Neuronal stem cell (in vitro differentiated cells): ENCODE results near the gene TEDC1.

Experiments used
- DNase-seq: peaks from one replicate; pipeline ENCODE4 v3.0.0-alpha.2; 2013; ENCODE audit warnings: low spot score
- H2AFZ ChIP-seq: one replicate; pipeline ENCODE4 v1.6.1; 2013; ENCODE audit warnings: mild to moderate bottlenecking, low read length, inconsistent platforms
- H2AK5ac ChIP-seq: 2 replicates; pipeline ENCODE4 v1.6.1; 2013; ENCODE audit warnings: low read depth, mild to moderate bottlenecking, inconsistent platforms, low read length, moderate library complexity, mixed read lengths
- H2BK120ac ChIP-seq: 2 replicates; pipeline ENCODE4 v1.6.1; 2013; ENCODE audit warnings: low read depth, mild to moderate bottlenecking, inconsistent platforms, low read length, moderate library complexity, mixed read lengths
- H2BK12ac ChIP-seq: one replicate; pipeline ENCODE4 v1.6.1; 2013; ENCODE audit warnings: low read length, inconsistent platforms
- H2BK15ac ChIP-seq: 2 replicates; pipeline ENCODE4 v1.6.1; 2013; ENCODE audit warnings: mild to moderate bottlenecking, low read length, inconsistent platforms, mixed read lengths
- H2BK5ac ChIP-seq: one replicate; pipeline ENCODE4 v1.6.1; 2013; ENCODE audit warnings: inconsistent platforms, mild to moderate bottlenecking, low read length, moderate library complexity
- H3K14ac ChIP-seq: one replicate; pipeline ENCODE4 v1.6.1; 2013; ENCODE audit warnings: low read length, inconsistent platforms
- H3K18ac ChIP-seq: 2 replicates; pipeline ENCODE4 v1.6.1; 2013; ENCODE audit warnings: low read length, inconsistent platforms
- H3K23ac ChIP-seq: 2 replicates; pipeline ENCODE4 v1.6.1; 2013; ENCODE audit warnings: low read depth, mild to moderate bottlenecking, mixed read lengths, low read length, inconsistent platforms; ENCODE audit not compliant: poor library complexity
- H3K27ac ChIP-seq: replicated peaks from 3 replicates; pipeline ENCODE4 v1.5.1; 2013; ENCODE audit warnings: low read length, inconsistent platforms
- H3K27me3 ChIP-seq, 3 experiments: 2 replicates each; pipeline ENCODE4 v1.6.1; 2013; ENCODE audit warnings: low read length in 3 of 3, mild to moderate bottlenecking in 2 of 3, inconsistent platforms in 1 of 3, low read depth in 1 of 3, mixed read lengths in 1 of 3, moderate library complexity in 1 of 3; ENCODE audit not compliant: control insufficient read depth in 3 of 3, insufficient read depth in 3 of 3
- H3K36me3 ChIP-seq, 2 donors: replicated peaks in 1 of 2; 2 replicates each; pipeline ENCODE4 v1.6.1; 2013; ENCODE audit warnings: low read length in 2 of 2; ENCODE audit not compliant: control insufficient read depth in 2 of 2, insufficient read depth in 2 of 2
- H3K4ac ChIP-seq: 2 replicates; pipeline ENCODE4 v1.6.1; 2013; ENCODE audit warnings: inconsistent platforms, mild to moderate bottlenecking, low read length, moderate library complexity
- H3K4me1 ChIP-seq, 2 donors: 1 replicate in 1 of 2; 2 replicates in 1 of 2; pipeline ENCODE4 v1.6.1; 2013; ENCODE audit warnings: low read length in 2 of 2, low read depth in 1 of 2; ENCODE audit not compliant: control insufficient read depth in 2 of 2, insufficient read depth in 1 of 2
- H3K4me2 ChIP-seq: one replicate; pipeline ENCODE4 v1.6.1; 2013; ENCODE audit warnings: mild to moderate bottlenecking, low read length, inconsistent platforms; ENCODE audit not compliant: insufficient read depth, poor library complexity, severe bottlenecking
- H3K4me3 ChIP-seq, 2 donors: 2 replicates each; pipeline ENCODE4 v1.5.1; 2013; ENCODE audit warnings: low read length in 2 of 2, mild to moderate bottlenecking in 2 of 2, inconsistent platforms in 1 of 2, moderate library complexity in 1 of 2
- H3K79me1 ChIP-seq: one replicate; pipeline ENCODE4 v1.6.1; 2013; ENCODE audit warnings: low read depth, mild to moderate bottlenecking, inconsistent platforms, low read length, moderate library complexity
- H3K9ac ChIP-seq: one replicate; pipeline ENCODE4 v1.6.1; 2013; ENCODE audit warnings: mild to moderate bottlenecking, low read depth, low read length, inconsistent platforms; ENCODE audit not compliant: poor library complexity
- H3K9me3 ChIP-seq, 2 donors: replicated peaks in 1 of 2; 2 replicates each; pipeline versions ENCODE3 to v1.6.1; 2013; ENCODE audit warnings: low read length in 2 of 2, mild to moderate bottlenecking in 2 of 2, inconsistent platforms in 1 of 2, low read depth in 1 of 2, mixed read lengths in 1 of 2, moderate library complexity in 1 of 2; ENCODE audit not compliant: control insufficient read depth in 2 of 2, insufficient read depth in 1 of 2
- H4K8ac ChIP-seq: one replicate; pipeline ENCODE4 v1.6.1; 2013; ENCODE audit warnings: low read depth, mild to moderate bottlenecking, inconsistent platforms, low read length, moderate library complexity
- H4K91ac ChIP-seq: one replicate; pipeline ENCODE4 v1.6.1; 2013; ENCODE audit warnings: low read length, low read depth, mild to moderate bottlenecking, inconsistent platforms; ENCODE audit not compliant: poor library complexity
- WGBS, 2 donors: extraction: QIAGEN DNeasy Blood & Tissue Kit; methylation state at CpG; one replicate each; pipeline ENCODE4 v1.1.7; 2013; ENCODE audit warnings: missing lambda C conversion rate in 2 of 2, mixed read lengths in 1 of 2; ENCODE audit not compliant: insufficient read length in 2 of 2, insufficient replicate concordance in 1 of 2; ENCODE audit errors: extremely low coverage in 2 of 2; 5-methylcytosine and 5-hydroxymethylcytosine counted together

Gene TEDC1

DNA sequence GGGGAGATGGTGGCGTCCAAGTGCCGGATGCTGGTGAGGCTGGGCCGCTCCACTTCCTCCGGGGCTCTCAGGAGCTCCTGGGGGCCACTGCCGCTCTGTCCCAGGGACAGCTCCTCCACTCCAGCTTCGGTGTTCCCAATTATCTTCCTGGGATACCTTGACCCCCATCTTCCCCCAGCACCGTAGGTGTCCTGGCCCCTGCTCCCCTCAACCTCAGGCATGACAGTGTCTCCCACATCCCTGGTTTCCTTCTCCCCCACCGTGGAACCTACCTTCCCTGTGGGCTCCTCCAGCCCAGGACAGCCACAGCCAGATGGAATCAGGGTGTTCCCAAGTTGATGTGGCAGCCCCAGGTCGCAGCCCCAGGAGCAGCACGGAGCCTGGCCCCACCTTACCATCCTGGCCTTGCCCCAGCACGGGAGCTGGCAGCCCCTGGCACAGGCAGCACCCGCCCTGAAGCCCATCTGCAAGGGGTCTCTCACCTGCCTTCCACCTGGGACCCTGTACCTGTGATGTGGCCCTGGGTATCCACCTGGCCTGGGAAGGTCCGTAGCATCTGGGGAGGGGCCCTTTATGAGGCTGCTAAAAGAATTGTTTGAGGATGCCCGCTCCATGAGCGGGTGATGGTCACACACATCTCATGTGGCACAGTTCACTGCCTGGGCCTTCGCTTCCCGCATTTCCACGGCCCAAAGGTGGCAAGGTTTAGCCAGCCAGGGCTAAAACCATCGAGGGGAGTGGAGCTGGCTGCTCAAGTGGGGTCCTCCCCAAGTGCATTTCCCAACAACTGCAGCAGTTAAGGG, 39.4 kb downstream of the TEDC1 start:
- Histone ChIP-seq H3K9ac (no peak overlapping the region), H3K4me1 (peaks cover 0 to 9% of the 10 kb centered on the region in 2 donors), H4K91ac (no peak overlapping the region), H3K79me1 (peaks cover 4% of the 10 kb centered on the region), H3K18ac (peak overlapping the region; percentile 38), H3K27me3 (peaks cover 0 to 23% (median 16%) of the 10 kb centered on the region in 3 experiments), H3K36me3 (no peaks in the 10 kb centered on the region), H2BK120ac (no peak overlapping the region), H2AK5ac (no peak overlapping the region), H2BK5ac (peak overlapping the region; percentile 53), H3K23ac (peak overlapping the region; percentile 65), H3K4me2 (no peak overlapping the region), H3K14ac (peak overlapping the region; percentile 56), H3K27ac (no peak overlapping the region), H3K4me3 (no peak overlapping the region), H2AFZ (no peak overlapping the region), H2BK15ac (no peak overlapping the region), H2BK12ac (no peak overlapping the region), H3K4ac (no peak overlapping the region), H4K8ac (no peak overlapping the region), H3K9me3 (peaks cover 0 to 25% of the 10 kb centered on the region in 2 donors)
- no CpG with 5 or more reads among the region's 19 CpGs for WGBS, 2 donors
- no peak for DNase-seq

DNA sequence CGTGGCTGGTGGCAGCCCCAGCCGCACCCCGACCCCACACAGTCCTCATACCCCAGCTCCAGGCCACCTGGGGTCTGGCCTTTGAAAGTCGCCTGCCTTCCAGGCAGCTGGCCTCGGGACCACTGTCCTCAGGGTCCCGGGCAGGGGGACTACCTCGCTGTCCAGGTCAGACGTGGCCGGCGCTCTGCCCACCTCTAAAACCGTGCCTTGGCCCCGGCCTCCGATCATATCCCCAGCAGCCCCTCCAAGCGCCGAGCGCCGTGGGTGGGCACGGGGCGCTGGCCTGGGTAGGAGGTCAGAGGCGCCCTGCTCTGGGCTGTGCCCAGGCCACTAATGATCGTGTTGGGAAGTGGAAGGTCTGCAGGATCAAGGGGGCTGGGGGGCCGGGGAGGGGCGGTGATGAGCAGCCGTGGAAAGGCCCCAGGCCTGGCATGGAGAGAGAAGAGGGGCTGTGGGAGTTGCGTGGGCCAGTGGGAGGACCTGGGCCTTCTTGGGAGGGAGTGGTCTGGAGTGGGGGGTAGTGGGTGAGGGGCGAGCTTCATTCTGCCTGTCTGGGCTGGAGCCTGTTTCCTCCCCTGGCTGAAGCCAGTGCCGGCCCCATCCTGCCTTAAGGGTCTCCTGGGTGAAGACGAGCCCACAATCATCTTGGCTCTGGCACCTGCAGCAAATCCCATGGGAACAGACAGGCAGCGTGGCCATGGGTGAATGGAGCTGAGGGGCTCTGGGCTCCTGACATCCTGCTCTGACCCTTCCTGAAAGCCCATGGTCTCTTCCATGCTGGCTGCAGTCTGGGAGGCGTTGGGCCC, 40.2 kb downstream of the TEDC1 start:
- H3K23ac ChIP-seq: no peak overlapping the region

DNA sequence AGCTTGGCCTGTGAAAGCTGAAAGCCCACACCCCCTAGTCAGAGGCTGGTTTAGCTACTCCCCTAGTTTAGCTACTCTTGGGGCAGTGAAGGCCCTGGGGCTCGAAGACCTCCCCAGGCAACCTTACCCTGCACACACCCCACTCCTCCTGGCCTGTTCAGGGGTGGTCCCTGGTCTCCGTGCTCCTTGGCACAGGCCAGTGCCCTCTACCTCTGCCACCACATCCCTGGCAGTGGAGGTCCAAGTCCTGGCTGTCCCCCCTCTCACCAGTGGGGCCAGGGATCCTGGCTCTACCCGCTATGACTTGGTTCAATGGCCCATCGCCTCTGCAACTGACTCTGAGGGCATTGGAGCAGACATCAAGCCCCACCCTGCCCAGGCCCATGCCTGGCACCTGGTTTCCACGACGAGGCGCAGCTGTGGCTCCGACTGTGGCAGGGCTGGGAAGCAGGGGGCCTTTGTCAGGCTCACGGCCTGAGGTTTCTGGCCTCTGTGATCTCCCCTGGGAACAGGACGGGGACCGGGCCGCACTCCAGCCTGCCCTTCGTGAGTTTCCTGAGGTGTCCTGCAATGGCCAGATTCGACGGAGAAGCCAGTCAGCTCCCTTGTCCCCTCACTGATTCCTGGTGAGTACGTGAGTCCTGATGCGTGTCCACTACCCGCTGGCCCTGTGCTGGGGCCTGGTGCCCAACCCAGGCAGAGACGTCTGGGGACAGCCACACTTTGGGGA, 41.0 kb downstream of the TEDC1 start:
- no peak overlapping the region for H2AFZ ChIP-seq
- H3K79me1 ChIP-seq: peaks cover 4% of the 10 kb centered on the region
- H3K18ac ChIP-seq: peak overlapping the region; percentile 7
- DNase-seq: no peak
- no peak overlapping the region for H2BK120ac ChIP-seq
- no peak overlapping the region for H2BK5ac ChIP-seq
- no CpG with 5 or more reads among the region's 19 CpGs for WGBS, 2 donors
- no peak overlapping the region for H3K23ac ChIP-seq
- no peak overlapping the region for H2BK15ac ChIP-seq
- H3K27me3 ChIP-seq: peaks cover 0 to 31% (median 11%) of the 10 kb centered on the region in 3 experiments
- peaks cover 0 to 31% of the 10 kb centered on the region in 2 donors for H3K9me3 ChIP-seq
- H3K36me3 ChIP-seq: no peaks in the 10 kb centered on the region
- H3K4me2 ChIP-seq: no peak overlapping the region
- no peak overlapping the region for H2AK5ac ChIP-seq
- H3K4ac ChIP-seq: no peak overlapping the region
- H3K14ac ChIP-seq: no peak overlapping the region
- peaks cover 0 to 5% of the 10 kb centered on the region in 2 donors for H3K4me1 ChIP-seq
- H3K27ac ChIP-seq: no peak overlapping the region
- H4K8ac ChIP-seq: no peak overlapping the region
- H3K4me3 ChIP-seq: peak overlapping the region in 1 of 2 donors; percentile 24
- peak overlapping the region; percentile 60 for H3K9ac ChIP-seq
- H4K91ac ChIP-seq: no peak overlapping the region
- no peak overlapping the region for H2BK12ac ChIP-seq

More for the DNA sequence above, 40.2 kb downstream of the TEDC1 start:
- no peak overlapping the region for H3K14ac ChIP-seq
- no peak overlapping the region for H3K4ac ChIP-seq
- peak overlapping the region; percentile 44 for H3K9ac ChIP-seq
- no peak overlapping the region for H3K4me3 ChIP-seq
- H3K27me3 ChIP-seq: peaks cover 0 to 23% (median 12%) of the 10 kb centered on the region in 3 experiments
- no peaks in the 10 kb centered on the region for H3K36me3 ChIP-seq
- no peak overlapping the region for H2BK15ac ChIP-seq
- no peak overlapping the region for H3K4me2 ChIP-seq
- H2BK12ac ChIP-seq: no peak overlapping the region
- peaks cover 4% of the 10 kb centered on the region for H3K79me1 ChIP-seq
- H4K8ac ChIP-seq: no peak overlapping the region
- H2AK5ac ChIP-seq: no peak overlapping the region
- no peak overlapping the region for H4K91ac ChIP-seq
- H2BK5ac ChIP-seq: no peak overlapping the region
- no peak overlapping the region for H2BK120ac ChIP-seq
- H3K9me3 ChIP-seq: peaks cover 0 to 28% of the 10 kb centered on the region in 2 donors
- DNase-seq: no peak
- H3K27ac ChIP-seq: no peak overlapping the region
- no CpG with 5 or more reads among the region's 30 CpGs for WGBS, 2 donors
- H2AFZ ChIP-seq: no peak overlapping the region
- H3K4me1 ChIP-seq: peaks cover 0 to 5% of the 10 kb centered on the region in 2 donors
- no peak overlapping the region for H3K18ac ChIP-seq
